Common myeloid progenitor, CD34-positive (primary cell): ENCODE data around the gene SNAI3.
A peak's percentile ranks its signal among the peaks of the same experiment; 100 is the strongest.

ENCODE experiments used
- CTCF ChIA-PET: fragments of 350-600 bp; sonication (Branson Sonifier 250); formaldehyde crosslinking; loops from one replicate; lab custom pipeline; 2021; ENCODE audit warnings: antibody characterized with exemption; lab: Charles Lee
- POLR2A ChIA-PET: fragments of 350-600 bp; sonication (Branson Sonifier 250); formaldehyde crosslinking; loops from one replicate; lab custom pipeline; 2021; ENCODE audit warnings: antibody characterized with exemption; lab: Charles Lee
- DNase-seq, 3 donors: peaks; one replicate each; pipeline versions ENCODE4 v3.0.0 to v3.0.0-alpha.2; 2013
- H3K27ac ChIP-seq, 2 experiments: 1 replicate in 1 of 2; 2 replicates in 1 of 2; pipeline ENCODE4 v1.7.0; 2013; ENCODE audit warnings: inconsistent platforms in 2 of 2, low read length in 2 of 2, mild to moderate bottlenecking in 2 of 2, low read depth in 1 of 2, moderate library complexity in 1 of 2; ENCODE audit not compliant: severe bottlenecking in 2 of 2, insufficient read depth in 1 of 2, poor library complexity in 1 of 2
- H3K27me3 ChIP-seq, 5 experiments: replicated peaks in 2 of 5; 1 replicate in 3 of 5; 2 replicates in 2 of 5; pipeline versions ENCODE4 v1.6.1 to v1.7.0; 2013; ENCODE audit warnings: low read length in 4 of 5, mild to moderate bottlenecking in 2 of 5, moderate library complexity in 2 of 5, inconsistent platforms in 1 of 5; ENCODE audit not compliant: insufficient read depth in 5 of 5, control insufficient read depth in 4 of 5
- H3K36me3 ChIP-seq, 4 experiments: 1 replicate in 2 of 4; 2 replicates in 2 of 4; pipeline versions ENCODE4 v1.6.1 to v1.7.0; 2013; ENCODE audit warnings: low read length in 3 of 4, control low read depth in 1 of 4, mild to moderate bottlenecking in 1 of 4; ENCODE audit not compliant: control insufficient read depth in 4 of 4, insufficient read depth in 4 of 4
- H3K4me1 ChIP-seq, 4 experiments: 1 replicate in 3 of 4; 2 replicates in 1 of 4; pipeline versions ENCODE4 v1.6.1 to v1.7.1; 2013; ENCODE audit warnings: low read length in 3 of 4, mild to moderate bottlenecking in 3 of 4, control low read depth in 1 of 4, inconsistent platforms in 1 of 4, moderate library complexity in 1 of 4; ENCODE audit not compliant: control insufficient read depth in 4 of 4, insufficient read depth in 4 of 4; ENCODE audit errors: control extremely low read depth in 1 of 4
- H3K4me3 ChIP-seq, 7 experiments: 1 replicate in 4 of 7; 2 replicates in 3 of 7; pipeline versions ENCODE4 v1.5.1 to v1.7.0; 2013; ENCODE audit warnings: mild to moderate bottlenecking in 7 of 7, low read length in 6 of 7, moderate library complexity in 6 of 7, inconsistent platforms in 2 of 7, low read depth in 2 of 7, control low read depth in 1 of 7; ENCODE audit not compliant: insufficient read depth in 4 of 7, control insufficient read depth in 1 of 7; ENCODE audit errors: extremely low read depth in 1 of 7
- H3K9me3 ChIP-seq, 5 experiments: 1 replicate in 4 of 5; 2 replicates in 1 of 5; pipeline versions ENCODE4 v1.6.1 to v1.7.1; 2013; ENCODE audit warnings: low read length in 4 of 5, mild to moderate bottlenecking in 2 of 5, inconsistent platforms in 1 of 5, low read depth in 1 of 5, moderate library complexity in 1 of 5; ENCODE audit not compliant: control insufficient read depth in 4 of 5, insufficient read depth in 2 of 5; ENCODE audit errors: control extremely low read depth in 1 of 5
- WGBS: methylation state at CpG from one replicate; pipeline ENCODE4 v1.1.5; 2013; ENCODE audit not compliant: insufficient coverage; 5-methylcytosine and 5-hydroxymethylcytosine counted together

The SNAI3 gene

DNA sequence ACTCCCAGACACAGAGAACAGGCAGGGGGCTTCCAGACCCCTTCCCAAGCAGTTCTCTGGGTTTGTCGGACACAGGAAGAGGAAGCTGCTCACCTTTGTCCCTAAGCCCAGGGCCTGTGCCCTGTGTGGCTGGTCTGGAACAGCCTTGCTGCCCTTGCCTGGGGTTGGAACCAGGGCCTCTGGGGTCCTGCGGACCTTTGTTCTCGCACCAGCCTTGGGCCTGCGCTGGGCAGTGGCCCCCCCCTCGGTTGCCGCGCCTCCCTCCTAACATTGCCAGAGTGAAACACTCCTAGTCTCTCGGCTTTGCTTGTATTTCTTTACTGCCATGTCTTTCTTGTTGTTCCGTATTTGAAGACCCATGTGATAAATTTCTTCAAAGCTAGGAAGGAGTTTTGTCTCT, 56.5 kb downstream of the SNAI3 start:
- Histone ChIP-seq H3K9me3 (no peaks in the 10 kb centered on the region), H3K36me3 (peaks cover 0 to 72% (median 50%) of the 10 kb centered on the region in 4 experiments), H3K27ac (no peak overlapping the region), H3K4me3 (no peak overlapping the region), H3K4me1 (peaks cover 0 to 18% (median 13%) of the 10 kb centered on the region in 4 experiments), H3K27me3 (peaks cover 0 to 8% (median 0%) of the 10 kb centered on the region in 5 experiments)
- no peak for DNase-seq
- ChIA-PET POLR2A (no interaction called here), CTCF (interaction anchor here (0.6 to 1.0 kb wide), 3 partner anchors 55 to 137 kb away, joined by 3 read pairs; no protein-coding TSS in a partner anchor)
- WGBS, result 98% methylated on average over 9 of the region's 9 CpGs

DNA sequence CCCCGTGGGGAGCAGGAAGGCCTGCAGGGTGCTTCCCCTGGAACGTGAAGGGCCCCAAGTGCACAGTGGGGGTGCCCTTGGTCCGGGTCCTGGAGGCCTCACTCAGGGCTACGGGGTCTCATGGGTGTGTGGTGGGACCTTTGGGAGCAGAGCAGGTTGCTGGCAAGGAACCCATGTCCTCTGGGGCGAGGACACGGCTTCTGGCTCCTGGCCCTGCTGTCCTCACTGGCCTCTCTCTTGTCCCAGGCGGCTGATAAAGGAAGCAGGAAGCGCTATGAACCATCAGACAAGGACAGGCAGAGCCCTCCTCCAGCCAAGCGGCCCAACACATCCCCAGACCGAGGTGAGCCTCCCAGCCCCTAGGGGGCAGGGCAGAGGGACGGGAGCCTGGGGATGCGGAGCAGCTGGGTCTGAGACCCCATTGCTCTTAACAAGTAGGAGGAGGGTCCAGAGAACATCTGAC, 57.8 kb downstream of the SNAI3 start:
- ChIA-PET CTCF (no interaction called here), POLR2A (interaction anchor here (0.7 kb wide), 1 partner anchor 56 kb away, joined by 3 read pairs; no protein-coding TSS in a partner anchor)
- Histone ChIP-seq H3K27me3 (no peaks in the 10 kb centered on the region), H3K27ac (no peak overlapping the region), H3K9me3 (no peaks in the 10 kb centered on the region), H3K4me1 (peaks cover 0 to 5% (median under 1%) of the 10 kb centered on the region in 4 experiments), H3K36me3 (peaks cover 0 to 84% (median 61%) of the 10 kb centered on the region in 4 experiments), H3K4me3 (no peak overlapping the region)
- DNase-seq, result peak in 2 of 3 donors; percentile 38 to 44
- 92% methylated on average over 11 of the region's 12 CpGs for WGBS
